ENCODE measurements around the gene C1orf116. TPM values are rescaled to one million over a fixed set of nuclear protein-coding genes. Genes with fewer than 3 reads are reported as not detected.

The C1orf116 gene
- total RNA-seq, 1 experiment from 2014 or later = 8.7 TPM

GRCh38 chr1:207019661-207020060 is 12.9 kb downstream of the C1orf116 start:
- Mint-ChIP-seq H3K27me3 (ENCODE audit: insufficient read depth, unreplicated experiment) (no peaks in the 10 kb centered on the region), H3K36me3 (ENCODE audit: insufficient read depth, unreplicated experiment) (peaks cover 28% of the 10 kb centered on the region), H3K9me3 (ENCODE audit: unreplicated experiment) (no peaks in the 10 kb centered on the region), H3K4me3 (ENCODE audit: unreplicated experiment) (no peak overlapping the region), H3K4me1 (ENCODE audit: low read depth, unreplicated experiment) (peaks cover 38% of the 10 kb centered on the region), H3K27ac (ENCODE audit: unreplicated experiment) (peak overlapping the region; percentile 64)
- CTCF ChIA-PET = interaction anchor here (2.4 kb wide), 1 partner anchor 13 kb away, joined by 11 read pairs; the partner anchor contains the start of gene C1orf116
- POLR2A ChIA-PET = interaction anchor here (0.8 to 4.6 kb wide), 2 partner anchors 9 to 13 kb away, joined by 3 to 25 read pairs; partner anchors contain the start of gene C1orf116
- intact Hi-C loops (cut with micrococcal nuclease; ENCODE audit: unreplicated experiment) = loop anchor here (1.0 kb wide), 2 partner anchors 12 to 13 kb away; partner anchors contain the start of gene C1orf116
- no peak for DNase-seq
- TF ChIP-seq, protein P1, sequence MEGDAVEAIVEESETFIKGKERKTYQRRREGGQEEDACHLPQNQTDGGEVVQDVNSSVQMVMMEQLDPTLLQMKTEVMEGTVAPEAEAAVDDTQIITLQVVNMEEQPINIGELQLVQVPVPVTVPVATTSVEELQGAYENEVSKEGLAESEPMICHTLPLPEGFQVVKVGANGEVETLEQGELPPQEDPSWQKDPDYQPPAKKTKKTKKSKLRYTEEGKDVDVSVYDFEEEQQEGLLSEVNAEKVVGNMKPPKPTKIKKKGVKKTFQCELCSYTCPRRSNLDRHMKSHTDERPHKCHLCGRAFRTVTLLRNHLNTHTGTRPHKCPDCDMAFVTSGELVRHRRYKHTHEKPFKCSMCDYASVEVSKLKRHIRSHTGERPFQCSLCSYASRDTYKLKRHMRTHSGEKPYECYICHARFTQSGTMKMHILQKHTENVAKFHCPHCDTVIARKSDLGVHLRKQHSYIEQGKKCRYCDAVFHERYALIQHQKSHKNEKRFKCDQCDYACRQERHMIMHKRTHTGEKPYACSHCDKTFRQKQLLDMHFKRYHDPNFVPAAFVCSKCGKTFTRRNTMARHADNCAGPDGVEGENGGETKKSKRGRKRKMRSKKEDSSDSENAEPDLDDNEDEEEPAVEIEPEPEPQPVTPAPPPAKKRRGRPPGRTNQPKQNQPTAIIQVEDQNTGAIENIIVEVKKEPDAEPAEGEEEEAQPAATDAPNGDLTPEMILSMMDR (IDR thresholded peaks at IDR 0.05; ENCODE audit: insufficient read depth in 1 of 2, low read depth in 1 of 2, low read length in 1 of 2, severe bottlenecking in 1 of 2, unreplicated experiment in 1 of 2) = no peak
- Histone ChIP-seq H3K27me3 (replicated peaks; ENCODE audit: control insufficient read depth, insufficient read depth, low read length) (no peaks in the 10 kb centered on the region), H3K4me1 (peaks cover 42% of the 10 kb centered on the region), H3K4me3 (ENCODE audit: low read depth, low read length) (no peak overlapping the region), H3K36me3 (ENCODE audit: control insufficient read depth, insufficient read depth, low read length) (peaks cover 12% of the 10 kb centered on the region; the same call in 1 of the 2 replicates), H3K9me3 (no peaks in the 10 kb centered on the region)
- BruUV-seq (replicated peaks) = TSS peak; percentile 88

GRCh38 chr1:207019161-207019560 is 13.4 kb downstream of the C1orf116 start:
- intact Hi-C loops (cut with micrococcal nuclease; ENCODE audit: unreplicated experiment) = no loop called here
- ChIA-PET CTCF (interaction anchor here (2.4 kb wide), 1 partner anchor 14 kb away, joined by 11 read pairs; the partner anchor contains the start of gene C1orf116), POLR2A (interaction anchor here (0.8 to 4.6 kb wide), 2 partner anchors 8 to 13 kb away, joined by 3 to 25 read pairs; partner anchors contain the start of gene C1orf116)
- peaks cover 10% of the 10 kb centered on the region; the same call in 1 of the 2 replicates for H3K36me3 ChIP-seq (ENCODE audit: control insufficient read depth, insufficient read depth, low read length)
- Mint-ChIP-seq H3K27me3 (ENCODE audit: insufficient read depth, unreplicated experiment) (no peaks in the 10 kb centered on the region), H3K27ac (ENCODE audit: unreplicated experiment) (peak overlapping the region; percentile 64), H3K9me3 (ENCODE audit: unreplicated experiment) (no peaks in the 10 kb centered on the region), H3K4me1 (ENCODE audit: low read depth, unreplicated experiment) (peaks cover 33% of the 10 kb centered on the region), H3K36me3 (ENCODE audit: insufficient read depth, unreplicated experiment) (peaks cover 23% of the 10 kb centered on the region), H3K4me3 (ENCODE audit: unreplicated experiment) (no peak overlapping the region)
- TF ChIP-seq, protein P1 (IDR thresholded peaks at IDR 0.05; ENCODE audit: insufficient read depth in 1 of 2, low read depth in 1 of 2, low read length in 1 of 2, severe bottlenecking in 1 of 2, unreplicated experiment in 1 of 2) = no peak
- DNase-seq = no peak
- H3K9me3 ChIP-seq = no peaks in the 10 kb centered on the region
- H3K27me3 ChIP-seq (replicated peaks; ENCODE audit: control insufficient read depth, insufficient read depth, low read length) = no peaks in the 10 kb centered on the region
- no peak overlapping the region for H3K4me3 ChIP-seq (ENCODE audit: low read depth, low read length)
- no TSS peak for BruUV-seq (replicated peaks)
- peaks cover 37% of the 10 kb centered on the region for H3K4me1 ChIP-seq

GRCh38 chr1:207018707-207019106 is 13.8 kb downstream of the C1orf116 start:
- H3K4me1 ChIP-seq = peaks cover 32% of the 10 kb centered on the region
- ChIA-PET CTCF (interaction anchor here (2.4 kb wide), 1 partner anchor 14 kb away, joined by 11 read pairs; the partner anchor contains the start of gene C1orf116), POLR2A (interaction anchor here (4.6 kb wide), 1 partner anchor 14 kb away, joined by 25 read pairs; the partner anchor contains the start of gene C1orf116)
- no peaks in the 10 kb centered on the region for H3K9me3 ChIP-seq
- Mint-ChIP-seq H3K36me3 (ENCODE audit: insufficient read depth, unreplicated experiment) (peaks cover 19% of the 10 kb centered on the region), H3K27me3 (ENCODE audit: insufficient read depth, unreplicated experiment) (no peaks in the 10 kb centered on the region), H3K4me3 (ENCODE audit: unreplicated experiment) (no peak overlapping the region), H3K27ac (ENCODE audit: unreplicated experiment) (peak overlapping the region; percentile 64), H3K4me1 (ENCODE audit: low read depth, unreplicated experiment) (peaks cover 31% of the 10 kb centered on the region), H3K9me3 (ENCODE audit: unreplicated experiment) (no peaks in the 10 kb centered on the region)
- no peak overlapping the region for H3K4me3 ChIP-seq (ENCODE audit: low read depth, low read length)
- DNase-seq = no peak
- TF ChIP-seq, protein P1 (IDR thresholded peaks at IDR 0.05; ENCODE audit: insufficient read depth in 1 of 2, low read depth in 1 of 2, low read length in 1 of 2, severe bottlenecking in 1 of 2, unreplicated experiment in 1 of 2) = no peak
- intact Hi-C loops (cut with micrococcal nuclease; ENCODE audit: unreplicated experiment) = no loop called here
- no TSS peak for BruUV-seq (replicated peaks)
- peaks cover 9% of the 10 kb centered on the region; the same call in 1 of the 2 replicates for H3K36me3 ChIP-seq (ENCODE audit: control insufficient read depth, insufficient read depth, low read length)
- H3K27me3 ChIP-seq (replicated peaks; ENCODE audit: control insufficient read depth, insufficient read depth, low read length) = no peaks in the 10 kb centered on the region
